ENCODE data around the gene GAL3ST3.

- TF ChIP-seq EZH2 (IDR thresholded peaks at IDR 0.05; ENCODE audit: borderline replicate concordance) (no peak), CTCF (IDR thresholded peaks at IDR 0.05; ENCODE audit: poor library complexity) (no peak), EZH2phosphoT487 (IDR thresholded peaks at IDR 0.05; ENCODE audit: low read depth, severe bottlenecking, unreplicated experiment) (no peak)
These were observed 38.4 kb upstream of the GAL3ST3 start for GRCh38 chr11:66087148-66087908.
